HG03175 (cell line): ENCODE data around the gene TMSB15A.
"Not testable (repeated sequence)": the region's sequence is repeated elsewhere in the genome, so short reads cannot be mapped to it uniquely, and the experiment has no call there.

Experiments
- ATAC-seq: cut with Tn5 transposase; IDR thresholded peaks from one replicate; pipeline ENCODE4 v1.9.1; 2021; ENCODE audit warnings: mild to moderate bottlenecking, moderate library complexity; ENCODE audit not compliant: unreplicated experiment

TMSB15A gene

DNA sequence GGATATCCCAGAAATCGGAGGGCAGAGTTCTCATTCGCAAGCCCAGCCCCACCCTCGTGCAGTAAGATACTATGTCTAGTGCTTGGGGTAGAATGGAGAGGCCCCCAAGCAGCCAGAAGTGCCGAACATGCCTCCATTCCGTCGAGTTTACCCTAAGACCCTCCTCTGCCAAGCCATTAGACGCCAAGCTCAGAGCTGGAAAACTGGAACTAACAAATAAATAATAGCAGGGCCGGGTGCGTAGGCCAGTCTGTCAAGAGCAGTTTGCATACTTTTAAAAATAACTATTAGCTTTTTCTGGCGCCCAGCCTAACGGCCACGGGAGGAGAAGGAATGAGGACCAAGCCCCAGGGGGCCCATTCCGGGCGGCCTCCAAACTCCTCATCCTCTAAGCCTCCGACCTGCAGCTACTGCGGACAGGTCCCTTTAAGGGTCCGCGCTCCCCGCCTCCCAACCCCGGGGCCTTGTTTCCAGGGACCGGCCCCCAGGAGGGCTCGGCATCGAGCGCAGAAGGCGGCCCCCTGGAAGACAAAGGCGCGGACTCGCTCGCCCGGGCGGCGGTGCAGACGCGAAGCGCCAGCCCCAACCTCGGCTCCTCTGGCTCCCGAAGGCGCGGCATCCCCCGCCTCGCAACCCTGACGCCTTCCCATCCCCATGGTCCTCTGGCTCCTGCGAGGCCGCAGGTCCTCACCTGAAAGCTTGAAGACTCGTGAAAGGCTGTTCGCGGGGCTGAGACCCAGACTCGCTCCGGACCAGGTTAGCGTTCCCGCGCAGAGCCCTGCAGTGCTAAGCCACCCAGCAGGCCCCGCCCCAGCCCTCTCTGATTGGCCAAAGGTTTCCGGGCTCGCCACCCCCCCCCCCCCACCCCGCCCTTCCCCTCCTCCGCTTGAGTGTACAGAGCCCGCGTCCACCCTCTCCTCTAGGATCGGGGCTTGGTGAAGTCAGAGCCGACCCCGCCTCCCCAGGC lies at the start of gene TMSB15A:
TMSB15A (minus strand) TSS at position 765 of the 967 bp plus-strand sequence.
- peak; percentile 70 for ATAC-seq

DNA sequence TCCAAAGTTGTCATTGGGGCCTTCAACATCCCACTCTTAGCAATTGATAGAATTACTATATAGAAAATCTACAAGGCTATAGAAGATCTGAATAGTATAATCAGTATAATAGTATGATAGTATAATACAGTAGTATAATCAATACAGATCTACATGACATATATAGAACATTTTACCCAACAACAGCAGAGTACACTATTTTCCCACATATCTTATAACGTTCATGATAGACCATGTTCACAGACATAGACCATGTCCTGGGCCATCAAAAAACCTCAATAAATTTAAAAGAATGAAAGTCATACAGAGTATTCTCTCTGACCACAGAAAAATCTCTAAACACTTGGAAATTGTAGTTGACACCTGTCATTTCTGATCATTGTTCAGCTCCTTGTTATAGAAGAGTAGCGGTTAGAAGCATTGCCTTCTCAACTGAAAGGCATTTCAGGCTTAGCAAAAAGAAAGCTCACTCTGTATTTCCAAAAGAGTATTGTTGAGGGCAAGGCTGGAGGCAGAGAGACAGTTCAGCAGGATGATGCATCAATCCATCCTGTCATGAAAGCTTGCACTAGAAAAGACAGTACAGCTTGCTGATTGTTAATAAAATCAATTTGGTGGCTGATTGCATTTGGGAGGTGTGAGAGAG lies 44.0 kb upstream of the TMSB15A start:
- ATAC-seq = no peak

DNA sequence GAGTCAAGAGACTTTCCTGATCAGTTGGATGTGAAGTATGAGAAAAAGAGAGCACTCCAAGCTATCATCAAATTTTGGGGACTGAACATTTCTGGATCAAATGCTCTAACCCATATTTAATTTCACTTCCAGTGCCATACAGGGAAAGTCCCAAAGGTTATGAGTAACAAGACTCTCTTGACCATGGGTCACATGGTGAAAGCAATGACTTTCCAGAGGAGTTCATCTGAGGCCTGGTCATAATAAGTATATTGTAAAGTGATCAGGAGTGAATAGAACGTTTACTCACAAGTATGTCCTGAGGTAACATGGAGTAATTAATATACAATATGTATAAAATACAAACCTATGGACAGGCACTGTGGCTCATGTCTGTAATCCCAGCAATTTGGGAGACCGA lies 42.1 kb upstream of the TMSB15A start:
- ATAC-seq = no peak

DNA sequence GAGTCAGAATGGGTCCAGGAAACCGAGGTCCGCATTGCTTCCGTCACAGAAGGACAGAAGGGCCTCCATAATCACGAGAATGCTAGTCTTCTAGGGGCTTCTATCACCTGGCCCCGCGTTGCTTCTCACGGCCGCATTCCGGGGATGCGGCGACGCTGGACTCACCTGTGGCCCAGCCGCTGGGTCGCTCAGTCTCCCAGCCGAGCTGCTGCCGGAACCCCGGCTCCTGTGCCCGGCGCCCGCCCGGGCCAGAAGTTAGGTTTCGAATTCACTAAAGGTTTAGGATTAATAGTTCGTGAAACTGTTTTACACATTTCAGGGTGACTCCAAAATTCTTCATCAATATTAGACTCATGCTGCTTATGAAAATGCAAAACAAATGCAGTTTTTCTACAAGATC lies 31.7 kb upstream of the TMSB15A start:
- ATAC-seq = no peak

DNA sequence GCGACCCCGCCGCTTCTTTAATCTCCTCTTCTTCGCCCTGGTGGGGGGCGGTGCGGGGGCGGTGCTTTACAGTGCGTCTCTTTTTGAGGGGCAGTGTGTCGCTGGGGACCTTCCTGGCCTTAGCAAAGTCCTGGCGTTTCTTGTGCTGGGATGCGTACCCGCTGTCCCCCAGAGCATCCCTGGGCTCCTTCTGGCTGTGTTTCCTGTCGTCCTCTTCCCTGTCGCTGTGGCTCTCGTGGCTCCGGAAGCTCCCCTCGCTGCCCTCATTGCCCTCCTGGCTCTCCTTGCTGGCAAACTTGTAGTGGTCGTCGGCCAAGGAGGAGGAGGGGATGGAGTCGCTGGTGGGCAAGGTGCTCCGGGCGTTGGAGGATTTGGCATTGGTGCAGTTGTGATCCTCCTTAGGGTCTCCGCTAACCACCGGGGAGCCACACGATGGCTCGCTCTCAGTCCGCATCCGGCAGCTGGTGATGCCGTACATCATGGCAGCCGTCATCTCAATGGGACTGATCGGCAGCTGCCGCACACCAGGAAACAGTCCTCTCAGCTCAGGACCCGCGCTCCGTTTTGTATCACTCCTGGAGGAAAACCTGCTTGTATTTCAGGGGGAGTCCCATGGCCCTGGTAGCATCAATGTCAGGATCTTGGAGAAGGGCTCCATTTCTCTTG lies 30.4 kb upstream of the TMSB15A start:
- ATAC-seq = no peak

DNA sequence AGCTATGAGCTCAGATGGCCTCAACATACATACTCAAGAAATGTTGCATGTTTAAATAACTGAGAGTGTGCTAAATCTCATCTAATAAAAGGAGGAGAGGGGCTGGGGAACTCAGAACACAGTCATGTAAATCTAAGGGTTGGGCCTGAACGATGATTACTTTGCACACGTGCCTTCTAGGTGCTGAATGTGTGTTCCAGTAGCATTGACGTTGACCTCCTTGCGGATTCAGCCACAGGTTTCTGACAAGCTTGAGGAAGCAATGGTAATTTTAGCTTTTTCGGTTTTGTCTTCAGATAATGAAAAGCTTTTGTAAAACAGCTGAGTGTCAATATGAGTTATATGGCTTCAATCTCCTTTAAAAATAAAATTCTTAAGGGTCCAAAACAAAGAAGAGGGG lies 29.6 kb upstream of the TMSB15A start:
- not testable (repeated sequence) for ATAC-seq

DNA sequence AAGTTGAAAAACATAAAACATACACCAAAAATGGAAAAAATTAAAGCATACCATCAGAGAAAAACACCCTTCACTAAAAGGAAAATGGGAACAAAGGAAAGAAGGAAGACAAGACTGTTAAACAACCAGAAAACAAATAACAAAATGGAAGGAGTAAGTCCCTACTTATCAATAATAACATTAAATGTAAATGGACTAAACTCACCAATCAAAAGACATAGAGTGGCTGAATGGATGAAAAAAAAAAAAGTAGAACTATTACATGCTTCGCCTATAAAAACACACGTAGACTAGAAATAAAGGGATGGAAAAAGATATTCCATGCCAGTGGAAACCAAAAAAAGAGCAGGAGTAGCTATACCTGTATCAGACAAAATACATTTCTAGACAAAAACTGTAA lies 19.4 kb upstream of the TMSB15A start:
- ATAC-seq = no peak

DNA sequence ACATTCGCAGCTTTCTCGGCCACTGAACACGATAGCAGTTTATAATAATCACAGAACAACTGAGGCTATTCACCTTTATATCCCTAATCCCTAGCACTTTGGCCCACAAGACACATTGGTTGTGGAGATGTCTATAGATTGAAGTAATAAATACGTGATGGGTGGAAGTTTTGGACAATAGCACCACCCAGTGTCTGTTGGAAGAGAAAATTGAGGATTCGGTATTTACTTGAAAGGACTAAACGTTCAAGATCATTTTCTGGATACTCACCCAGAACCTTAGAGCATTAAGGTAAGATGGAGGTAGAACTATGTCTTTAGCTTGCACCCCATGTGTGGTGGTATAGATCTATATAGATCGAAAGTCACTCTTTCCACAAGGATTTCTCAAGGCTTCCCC lies 787 bp upstream of the TMSB15A start:
- no peak for ATAC-seq

DNA sequence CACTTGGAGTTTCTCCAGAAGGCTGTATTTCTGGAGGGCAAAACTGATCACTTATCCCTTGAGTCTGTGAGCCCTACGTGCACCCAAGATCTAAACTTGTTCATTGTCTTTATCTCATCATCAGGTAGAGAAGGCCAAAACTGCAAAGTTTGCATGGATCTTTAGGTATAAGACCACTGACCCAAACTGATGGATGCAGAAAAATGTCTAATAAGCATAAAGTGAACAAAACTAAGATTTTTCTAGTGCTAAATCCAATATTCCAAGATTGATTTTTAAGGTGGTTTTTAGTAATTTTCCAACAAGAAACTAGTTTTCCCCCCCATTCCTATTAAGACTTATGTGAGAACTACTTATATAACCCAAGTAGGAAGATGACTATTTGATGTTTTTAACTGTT lies 2.0 kb downstream of the TMSB15A start:
- no peak for ATAC-seq

DNA sequence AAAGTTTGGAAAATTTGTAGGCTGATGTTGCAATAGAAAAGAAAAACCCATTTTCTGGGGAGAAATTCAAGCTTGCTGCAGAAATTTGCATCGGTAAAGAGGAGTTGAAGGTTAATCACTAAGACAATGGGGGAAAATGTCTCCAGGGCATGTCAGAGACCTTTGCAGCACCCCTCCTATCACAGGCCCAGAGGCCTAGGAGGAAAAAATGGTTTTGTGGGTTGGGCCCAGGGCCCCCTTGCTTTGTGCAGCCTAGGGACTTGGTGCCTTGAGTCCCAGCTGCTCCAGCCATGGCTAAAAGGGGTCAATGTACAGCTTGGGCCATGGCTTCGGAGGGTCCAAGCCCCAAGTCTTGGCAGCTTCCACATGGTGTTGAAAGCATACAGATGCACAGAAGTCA lies 17.8 kb downstream of the TMSB15A start:
- ATAC-seq = no peak

DNA sequence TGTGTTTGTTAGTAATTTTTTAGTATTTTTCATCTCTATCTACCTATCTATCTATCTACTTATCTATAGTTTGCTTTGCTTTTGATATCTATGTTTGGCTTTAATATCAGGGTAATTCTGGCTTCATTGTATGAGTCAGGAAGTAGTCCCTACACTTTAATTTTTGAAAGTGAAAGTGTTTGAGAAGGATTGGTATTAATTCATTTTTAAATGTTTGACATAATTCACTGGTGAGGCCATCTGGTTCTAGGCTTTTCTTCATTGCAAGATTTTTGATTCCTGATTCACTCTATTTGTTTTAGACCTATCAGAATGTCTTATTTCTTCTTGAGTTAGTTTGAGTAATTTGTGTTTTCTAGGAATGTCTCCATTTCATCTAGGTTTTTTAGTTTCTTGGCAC lies 24.8 kb downstream of the TMSB15A start:
- no peak for ATAC-seq

DNA sequence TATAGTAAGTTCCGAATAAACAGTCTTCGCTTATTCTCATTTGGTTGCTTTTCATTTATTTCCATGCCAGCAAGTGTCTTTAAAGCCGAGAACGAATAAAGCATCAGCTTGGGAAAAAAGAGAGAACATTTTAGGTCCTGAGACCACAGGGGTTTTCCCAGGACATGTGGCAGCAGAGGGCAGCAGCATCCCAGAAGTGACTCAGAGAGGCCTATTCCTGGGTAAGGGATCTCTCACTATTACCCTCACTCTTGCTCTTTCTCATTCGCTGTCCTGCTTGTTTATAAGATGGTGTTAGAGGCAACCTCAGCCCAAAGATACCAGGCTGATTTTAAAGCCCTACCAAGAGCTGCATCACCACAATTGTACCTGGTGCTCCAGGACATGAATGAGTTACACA lies 37.8 kb downstream of the TMSB15A start:
- ATAC-seq = not testable (repeated sequence)

DNA sequence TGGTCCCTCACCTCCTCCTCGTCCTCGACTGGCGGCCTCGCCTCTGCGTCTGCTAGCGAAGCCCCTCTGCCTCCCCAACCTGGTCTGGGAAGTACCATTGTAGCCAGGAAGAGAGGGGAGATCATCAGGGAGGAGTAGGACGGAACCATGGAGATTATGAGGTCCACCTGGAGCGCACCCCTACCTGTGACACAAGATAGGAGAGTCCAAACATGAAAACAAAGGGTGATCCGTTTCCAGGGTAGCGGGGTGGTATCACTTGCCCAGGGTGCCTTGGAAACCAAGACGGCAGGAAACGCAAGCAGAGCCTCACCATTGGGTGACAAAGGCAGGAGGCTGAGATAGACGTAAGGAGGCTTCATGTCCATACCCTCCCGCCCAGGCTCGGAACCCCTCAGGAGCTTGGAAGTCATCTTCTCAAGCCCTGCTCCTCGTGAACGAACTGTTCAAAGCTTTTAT lies 44.7 kb downstream of the TMSB15A start, which contains the start of gene TCP11X2:
TCP11X2 (minus strand) TSS at position 51 of the 459 bp plus-strand sequence.
- not testable (repeated sequence) for ATAC-seq

DNA sequence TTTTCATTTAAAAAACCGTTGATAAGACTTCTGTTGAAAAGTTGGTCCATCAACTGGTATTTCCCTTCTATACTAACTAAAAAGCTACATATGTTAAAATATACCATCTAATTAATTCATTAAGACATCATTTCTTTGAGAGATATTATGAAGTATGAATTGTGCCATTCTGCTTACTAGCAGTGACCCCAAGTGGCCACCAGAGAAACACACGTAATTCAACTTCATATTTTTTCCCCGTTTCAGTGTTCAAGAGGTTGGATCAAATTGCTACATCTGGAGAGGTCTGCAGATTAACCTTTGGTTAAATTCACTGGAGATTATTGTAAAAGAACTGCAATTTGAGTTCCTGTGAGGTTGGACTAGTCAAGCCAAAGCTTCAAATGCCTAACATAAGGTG lies 46.3 kb downstream of the TMSB15A start:
- ATAC-seq = not testable (repeated sequence)
